GM23338 (cell line): ENCODE measurements around the gene UGDH.

Experiments
- CREB1 ChIP-seq: fragments of 250-450 bp; sonication (Bioruptor Pico); IDR thresholded peaks from 2 replicates; pipeline ENCODE4 v1.5.0; 2020; ENCODE audit warnings: low read depth, mild to moderate bottlenecking, moderate library complexity
- CTCF ChIP-seq, 2 experiments: fragments of 200-600 bp in 1 of 2; sonication (generic) in 1 of 2; conservative IDR thresholded peaks; 2 replicates each; pipeline versions ENCODE4 v1.5.1 to v1.6.1; 2016 to 2017; ENCODE audit warnings: antibody characterized with exemption in 2 of 2, low read depth in 2 of 2, mild to moderate bottlenecking in 2 of 2, moderate library complexity in 1 of 2
- EZH2 ChIP-seq: fragments of 200-600 bp; sonication (generic); IDR thresholded peaks from one replicate; pipeline ENCODE4 v1.8.0; 2017; ENCODE audit warnings: antibody characterized with exemption, mild to moderate bottlenecking, low read depth; ENCODE audit not compliant: unreplicated experiment
- EZH2phosphoT487 ChIP-seq: fragments of 200-600 bp; sonication (generic); IDR thresholded peaks from one replicate; pipeline ENCODE4 v1.8.1; 2018; ENCODE audit warnings: antibody characterized with exemption; ENCODE audit not compliant: unreplicated experiment
- JUNB ChIP-seq: IDR thresholded peaks from one replicate; pipeline ENCODE4 v1.6.1; 2016; ENCODE audit warnings: antibody characterized with exemption; ENCODE audit not compliant: unreplicated experiment
- NANOG ChIP-seq: IDR thresholded peaks from 2 replicates; pipeline ENCODE4 v1.6.1; 2016; ENCODE audit warnings: antibody characterized with exemption, borderline replicate concordance
- POLR2AphosphoS5 ChIP-seq: IDR thresholded peaks from 2 replicates; pipeline ENCODE4 v1.6.1; 2016; ENCODE audit warnings: antibody characterized with exemption, low read depth
- REST ChIP-seq: IDR thresholded peaks from one replicate; pipeline ENCODE4 v1.6.1; 2018; ENCODE audit warnings: antibody characterized with exemption; ENCODE audit not compliant: unreplicated experiment
- STAT1 ChIP-seq: IDR thresholded peaks from one replicate; pipeline ENCODE4 v1.6.1; 2016; ENCODE audit warnings: antibody characterized with exemption; ENCODE audit not compliant: unreplicated experiment
- ZNF331 ChIP-seq: fragments of 250-450 bp; sonication (Bioruptor Pico); IDR thresholded peaks from 2 replicates; pipeline ENCODE4 v1.5.0; 2020; ENCODE audit warnings: low read depth, mild to moderate bottlenecking, moderate library complexity

- TF ChIP-seq POLR2AphosphoS5, result no peak
- TF ChIP-seq CTCF (conservative IDR thresholded peaks at IDR 0.05; ENCODE audit: low read depth in 2 of 2), result no peak
- no peak for TF ChIP-seq REST
- no peak for TF ChIP-seq CREB1
- TF ChIP-seq EZH2, result no peak
- no peak for TF ChIP-seq JUNB
- no peak for TF ChIP-seq ZNF331
- TF ChIP-seq EZH2phosphoT487, result no peak
- no peak for TF ChIP-seq STAT1
- TF ChIP-seq NANOG, result no peak
Measured at GRCh38 chr4:39528061-39528465, 824 bp upstream of the UGDH start.
